Type B pancreatic cell (in vitro differentiated cells): ENCODE measurements around the gene DENND1B. TPM values are rescaled to one million over a fixed set of nuclear protein-coding genes. Genes with fewer than 3 reads are reported as not detected.
A peak's percentile ranks its signal among the peaks of the same experiment; 100 is the strongest.

Experiments used
- DNase-seq: peaks from one replicate; pipeline ENCODE4 v3.0.0; 2021; ENCODE audit warnings: mixed read lengths; ENCODE audit not compliant: unreplicated experiment; ENCODE audit errors: extremely low spot score
- H3K27ac Mint-ChIP-seq: 2 replicates; pipeline ENCODE4 v1.8.0; 2021; ENCODE audit warnings: mild to moderate bottlenecking, mixed read lengths
- H3K27me3 Mint-ChIP-seq: 2 replicates; pipeline ENCODE4 v1.8.0; 2021; ENCODE audit warnings: mixed read lengths
- H3K36me3 Mint-ChIP-seq: 2 replicates; pipeline ENCODE4 v1.8.0; 2021; ENCODE audit warnings: mixed read lengths
- H3K4me1 Mint-ChIP-seq: one replicate; pipeline ENCODE4 v1.8.0; 2021; ENCODE audit warnings: mixed read lengths; ENCODE audit not compliant: unreplicated experiment
- H3K4me3 Mint-ChIP-seq: 2 replicates; pipeline ENCODE4 v1.8.0; 2021; ENCODE audit warnings: mild to moderate bottlenecking, mixed read lengths
- H3K9me3 Mint-ChIP-seq: 2 replicates; pipeline ENCODE4 v1.8.0; 2021; ENCODE audit warnings: mixed read lengths
- total RNA-seq: library from RNA; stranded (reverse); gene quantifications from 2 replicates; pipeline ENCODE4 v1.2.1, GENCODE V29; 2021; ENCODE audit warnings: low replicate concordance
- TF ChIP-seq, protein P1 (sequence below): fragments of 200-600 bp; sonication (generic); conservative IDR thresholded peaks from 2 replicates; pipeline ENCODE4 v1.5.0; 2021; ENCODE audit warnings: antibody characterized with exemption, mild to moderate bottlenecking

The DENND1B gene
- total RNA-seq, 1 donor from 2014 or later, result 8.7 TPM

DNA sequence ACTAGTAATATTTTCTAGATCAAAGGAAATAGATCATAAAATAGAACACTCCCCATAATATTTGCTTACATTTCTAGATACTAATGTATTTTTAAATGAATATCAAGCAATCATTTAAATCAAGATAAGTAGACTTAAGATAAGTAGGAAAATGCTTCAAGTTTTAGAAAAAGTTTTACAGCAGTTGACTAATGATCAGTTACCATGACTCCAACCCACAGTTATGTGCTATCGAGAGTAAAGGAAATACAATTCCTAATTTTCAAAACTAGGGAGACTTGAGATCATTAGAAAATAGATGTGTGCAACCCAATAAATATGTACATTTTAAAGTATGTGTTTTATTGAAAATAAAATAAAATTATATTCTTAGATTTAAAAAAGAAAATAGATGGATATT, 95.0 kb downstream of the DENND1B start:
- no peaks in the 10 kb centered on the region for H3K9me3 Mint-ChIP-seq
- H3K27ac Mint-ChIP-seq, result no peak overlapping the region
- H3K4me3 Mint-ChIP-seq, result no peak overlapping the region
- no peak for DNase-seq
- H3K36me3 Mint-ChIP-seq, result no peaks in the 10 kb centered on the region
- H3K4me1 Mint-ChIP-seq, result peaks cover 18% of the 10 kb centered on the region
- TF ChIP-seq, protein P1, sequence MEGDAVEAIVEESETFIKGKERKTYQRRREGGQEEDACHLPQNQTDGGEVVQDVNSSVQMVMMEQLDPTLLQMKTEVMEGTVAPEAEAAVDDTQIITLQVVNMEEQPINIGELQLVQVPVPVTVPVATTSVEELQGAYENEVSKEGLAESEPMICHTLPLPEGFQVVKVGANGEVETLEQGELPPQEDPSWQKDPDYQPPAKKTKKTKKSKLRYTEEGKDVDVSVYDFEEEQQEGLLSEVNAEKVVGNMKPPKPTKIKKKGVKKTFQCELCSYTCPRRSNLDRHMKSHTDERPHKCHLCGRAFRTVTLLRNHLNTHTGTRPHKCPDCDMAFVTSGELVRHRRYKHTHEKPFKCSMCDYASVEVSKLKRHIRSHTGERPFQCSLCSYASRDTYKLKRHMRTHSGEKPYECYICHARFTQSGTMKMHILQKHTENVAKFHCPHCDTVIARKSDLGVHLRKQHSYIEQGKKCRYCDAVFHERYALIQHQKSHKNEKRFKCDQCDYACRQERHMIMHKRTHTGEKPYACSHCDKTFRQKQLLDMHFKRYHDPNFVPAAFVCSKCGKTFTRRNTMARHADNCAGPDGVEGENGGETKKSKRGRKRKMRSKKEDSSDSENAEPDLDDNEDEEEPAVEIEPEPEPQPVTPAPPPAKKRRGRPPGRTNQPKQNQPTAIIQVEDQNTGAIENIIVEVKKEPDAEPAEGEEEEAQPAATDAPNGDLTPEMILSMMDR, result no peak
- H3K27me3 Mint-ChIP-seq, result no peaks in the 10 kb centered on the region

DNA sequence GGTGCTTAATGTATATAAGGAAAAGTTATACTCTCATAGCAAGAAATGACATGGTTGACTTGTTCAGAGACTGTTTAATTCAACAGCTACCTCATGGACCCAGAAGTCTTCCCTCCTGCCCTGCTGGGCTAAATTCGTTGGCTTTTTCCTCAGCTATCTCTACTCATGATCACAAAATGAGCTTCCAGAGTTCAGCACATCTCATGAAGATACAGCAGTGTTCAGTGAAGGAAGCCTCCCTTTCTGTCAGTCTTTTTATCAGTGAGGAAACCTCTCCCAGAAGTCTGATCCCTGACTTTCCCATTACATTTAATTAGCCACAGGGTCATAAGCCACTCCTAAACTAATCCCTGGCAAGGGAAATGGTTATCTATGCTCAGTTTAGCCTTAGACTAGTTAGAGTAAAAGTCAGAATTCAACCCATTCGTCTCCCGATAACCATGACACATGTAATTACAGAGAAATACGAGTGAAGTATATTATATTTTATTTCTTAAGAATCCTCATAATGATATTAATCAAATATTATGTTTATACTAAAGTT, 97.5 kb downstream of the DENND1B start:
- Mint-ChIP-seq H3K36me3 (no peaks in the 10 kb centered on the region), H3K4me1 (peaks cover 15% of the 10 kb centered on the region)

DNA sequence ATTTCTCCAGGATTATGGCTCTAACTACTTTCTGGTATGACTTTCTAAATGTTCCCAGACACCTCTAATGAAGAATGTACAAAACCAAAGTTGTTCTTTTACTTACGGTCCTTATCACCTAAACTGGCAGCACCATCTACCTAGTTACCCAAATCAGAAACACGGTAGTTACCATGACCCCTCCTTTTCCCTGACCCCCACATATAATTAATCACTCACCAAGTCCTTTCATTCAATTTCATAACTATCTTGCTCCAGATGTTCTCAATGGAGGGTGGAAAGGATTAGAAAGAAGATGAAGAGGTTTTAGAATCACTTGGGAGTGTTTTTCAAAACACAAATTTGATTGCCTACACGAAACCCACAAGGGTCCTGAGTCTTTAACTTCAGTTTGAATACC, 98.0 kb downstream of the DENND1B start:
- no peaks in the 10 kb centered on the region for H3K36me3 Mint-ChIP-seq
- no peak for DNase-seq
- H3K4me1 Mint-ChIP-seq, result peaks cover 11% of the 10 kb centered on the region
- TF ChIP-seq, protein P1, result no peak
- no peaks in the 10 kb centered on the region for H3K27me3 Mint-ChIP-seq
- H3K27ac Mint-ChIP-seq, result no peak overlapping the region
- H3K4me3 Mint-ChIP-seq, result no peak overlapping the region
- H3K9me3 Mint-ChIP-seq, result no peaks in the 10 kb centered on the region

More for the DNA sequence above, 97.5 kb downstream of the DENND1B start:
- Mint-ChIP-seq H3K27ac (no peak overlapping the region), H3K27me3 (no peaks in the 10 kb centered on the region), H3K9me3 (no peaks in the 10 kb centered on the region), H3K4me3 (no peak overlapping the region)
- TF ChIP-seq, protein P1, result no peak
- DNase-seq, result no peak

DNA sequence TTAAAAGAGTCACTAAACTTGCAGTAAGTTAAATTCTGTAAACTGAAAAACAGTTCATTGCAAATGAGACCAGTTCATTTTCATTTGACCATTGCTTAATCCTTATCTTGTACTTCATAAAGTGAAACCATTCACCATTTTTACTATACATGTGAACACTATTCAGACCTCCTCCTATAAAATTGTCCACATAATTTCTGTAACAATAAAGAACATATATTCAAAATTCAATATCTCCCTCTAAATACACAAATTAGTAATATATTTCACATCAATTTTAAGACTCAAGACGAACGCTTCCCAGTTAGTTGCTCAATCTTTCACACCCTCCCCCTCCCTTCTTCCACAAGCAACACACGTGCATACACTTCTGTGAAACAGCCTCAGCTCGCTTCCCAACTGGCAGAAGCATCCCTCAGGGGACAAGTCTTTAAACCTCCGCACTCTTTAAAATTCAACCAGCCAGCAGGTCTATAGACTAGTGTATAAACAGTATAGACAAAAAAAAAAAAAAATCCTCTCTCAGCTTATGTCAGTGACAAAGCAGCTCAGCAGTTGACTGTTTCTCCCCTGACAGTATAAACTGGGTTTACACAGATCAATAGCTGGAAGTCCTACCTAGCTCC, 99.6 kb downstream of the DENND1B start:
- no peak for DNase-seq
- TF ChIP-seq, protein P1, result no peak
- H3K36me3 Mint-ChIP-seq, result no peaks in the 10 kb centered on the region
- H3K4me1 Mint-ChIP-seq, result peaks cover 11% of the 10 kb centered on the region
- peak overlapping the region; percentile 6 for H3K27ac Mint-ChIP-seq
- H3K4me3 Mint-ChIP-seq, result peak overlapping the region; percentile 65
- no peaks in the 10 kb centered on the region for H3K9me3 Mint-ChIP-seq
- no peaks in the 10 kb centered on the region for H3K27me3 Mint-ChIP-seq

DNA sequence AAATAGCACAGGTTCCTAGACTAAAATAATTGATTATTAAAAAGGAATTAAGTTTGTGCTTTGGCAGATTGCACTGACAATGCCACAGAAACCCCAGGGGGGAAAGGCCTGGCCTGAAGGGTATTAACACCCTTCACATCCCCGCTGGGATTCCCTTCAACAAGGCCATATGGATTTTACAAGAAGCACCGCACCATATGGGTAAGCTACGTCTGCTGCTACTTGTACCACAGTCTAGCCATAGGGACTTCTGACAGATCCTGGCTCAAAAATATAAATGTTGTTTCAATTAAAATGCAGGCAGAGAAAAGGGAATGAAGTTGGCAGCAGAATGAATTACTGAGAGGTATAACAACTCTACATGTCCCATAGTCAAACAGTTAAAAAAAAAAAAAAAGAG, 101.0 kb downstream of the DENND1B start:
- Mint-ChIP-seq H3K36me3 (no peaks in the 10 kb centered on the region), H3K9me3 (no peaks in the 10 kb centered on the region), H3K27ac (no peak overlapping the region), H3K27me3 (no peaks in the 10 kb centered on the region), H3K4me3 (no peak overlapping the region), H3K4me1 (peaks cover 11% of the 10 kb centered on the region)
- no peak for DNase-seq
- TF ChIP-seq, protein P1, result no peak
